T-helper 2 cell treated with Interferon-gamma antibody and Interleukin-4, amounts not matched to agents 5 μg/mL and 100 μg/mL, for 36 hours (primary cell): Measurements from ENCODE around the gene ADAMTS12.

Experiments
- DNase-seq: peaks from one replicate; pipeline ENCODE4 v3.0.0; 2021; ENCODE audit warnings: low spot score
- H3K27ac Mint-ChIP-seq: one replicate; pipeline ENCODE4 v1.8.0; 2021; ENCODE audit warnings: mild to moderate bottlenecking, mixed read lengths
- H3K27me3 Mint-ChIP-seq: one replicate; pipeline ENCODE4 v1.8.0; 2021; ENCODE audit warnings: low read depth, mixed read lengths
- H3K36me3 Mint-ChIP-seq: one replicate; pipeline ENCODE4 v1.8.0; 2021; ENCODE audit warnings: low read depth, mixed read lengths
- H3K4me1 Mint-ChIP-seq: one replicate; pipeline ENCODE4 v1.8.0; 2021; ENCODE audit warnings: low read depth, mixed read lengths
- H3K4me3 Mint-ChIP-seq: one replicate; pipeline ENCODE4 v1.8.0; 2022; ENCODE audit warnings: mild to moderate bottlenecking, moderate library complexity, mixed read lengths
- H3K9me3 Mint-ChIP-seq: one replicate; pipeline ENCODE4 v1.8.0; 2021; ENCODE audit warnings: mixed read lengths

ADAMTS12 gene

DNA sequence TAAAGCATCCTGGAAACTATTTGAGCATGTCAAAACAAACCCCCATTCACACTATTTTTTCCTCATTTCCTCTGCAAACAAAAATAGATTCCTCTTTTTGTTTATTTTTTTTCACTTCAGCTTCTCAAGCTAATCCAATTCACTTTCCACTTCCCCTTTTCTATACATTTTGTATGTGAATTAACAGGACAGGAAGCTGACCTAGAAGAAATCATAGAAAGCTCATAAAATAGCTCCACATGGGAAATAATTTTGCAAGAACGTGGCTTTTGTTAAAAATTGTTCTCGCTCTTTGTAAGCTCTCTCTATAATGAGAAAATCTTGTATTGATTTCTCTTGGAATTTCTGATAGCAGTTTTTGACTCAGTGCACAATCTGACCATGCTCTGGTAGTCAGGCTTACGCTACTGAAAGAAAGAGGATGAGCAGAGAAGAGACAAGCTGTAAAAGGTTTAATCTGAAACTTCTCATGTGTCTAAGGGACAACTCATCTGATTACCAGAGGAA, 215.8 kb downstream of the ADAMTS12 start:
- Mint-ChIP-seq H3K27ac (no peak overlapping the region), H3K9me3 (no peaks in the 10 kb centered on the region), H3K4me3 (no peak overlapping the region), H3K27me3 (no peaks in the 10 kb centered on the region), H3K4me1 (no peaks in the 10 kb centered on the region), H3K36me3 (no peaks in the 10 kb centered on the region)
- no peak for DNase-seq

GRCh38 chr5:33671700-33672291, 220.0 kb downstream of the ADAMTS12 start:
- Mint-ChIP-seq H3K9me3 (no peaks in the 10 kb centered on the region), H3K4me3 (no peak overlapping the region), H3K27me3 (no peaks in the 10 kb centered on the region), H3K4me1 (no peaks in the 10 kb centered on the region), H3K36me3 (no peaks in the 10 kb centered on the region), H3K27ac (no peak overlapping the region)
- no peak for DNase-seq

GRCh38 chr5:33662722-33663427, 228.9 kb downstream of the ADAMTS12 start:
- H3K36me3 Mint-ChIP-seq: no peaks in the 10 kb centered on the region

DNA sequence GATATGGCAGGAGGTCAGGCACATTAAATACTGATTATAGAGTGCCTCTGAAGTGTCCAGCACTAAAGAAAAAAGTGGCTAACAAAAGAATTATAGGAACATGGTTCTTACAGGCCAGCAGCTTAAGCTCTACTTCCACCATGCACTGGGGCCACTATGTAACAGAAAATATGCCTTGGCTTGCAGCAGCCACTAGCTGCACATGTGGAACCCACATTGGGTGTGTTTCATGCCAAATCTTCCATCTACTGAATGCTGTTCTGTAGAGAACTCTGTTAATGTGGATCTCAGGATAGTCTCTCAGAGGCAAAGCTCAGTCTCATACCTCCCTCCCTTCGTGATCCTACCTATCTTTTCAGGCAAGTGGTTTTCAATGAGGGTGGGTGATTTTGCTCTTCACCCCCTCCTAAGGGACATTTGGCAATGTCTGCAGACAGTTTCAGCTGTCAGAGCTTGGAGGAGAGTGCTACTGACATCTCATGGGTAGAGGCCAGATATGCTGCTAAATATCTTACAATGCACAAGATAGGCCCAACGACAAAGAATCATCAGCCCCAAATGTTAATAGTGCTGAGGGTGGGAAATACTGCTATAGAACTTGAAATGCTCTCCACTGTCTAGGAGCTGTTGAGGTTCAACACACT, 232.1 kb downstream of the ADAMTS12 start:
- Mint-ChIP-seq H3K36me3 (no peaks in the 10 kb centered on the region), H3K4me1 (no peaks in the 10 kb centered on the region), H3K9me3 (no peaks in the 10 kb centered on the region), H3K27ac (no peak overlapping the region), H3K27me3 (no peaks in the 10 kb centered on the region), H3K4me3 (no peak overlapping the region)
- no peak for DNase-seq

More at GRCh38 chr5:33662722-33663427, 228.9 kb downstream of the ADAMTS12 start:
- Mint-ChIP-seq H3K4me3 (no peak overlapping the region), H3K27me3 (no peaks in the 10 kb centered on the region), H3K9me3 (no peaks in the 10 kb centered on the region), H3K4me1 (no peaks in the 10 kb centered on the region), H3K27ac (no peak overlapping the region)
- DNase-seq: no peak

- Mint-ChIP-seq H3K36me3 (no peaks in the 10 kb centered on the region), H3K4me3 (no peak overlapping the region), H3K4me1 (no peaks in the 10 kb centered on the region), H3K9me3 (no peaks in the 10 kb centered on the region), H3K27me3 (no peaks in the 10 kb centered on the region), H3K27ac (no peak overlapping the region)
- no peak for DNase-seq
These were observed 233.9 kb downstream of the ADAMTS12 start for GRCh38 chr5:33657804-33658440.

DNA sequence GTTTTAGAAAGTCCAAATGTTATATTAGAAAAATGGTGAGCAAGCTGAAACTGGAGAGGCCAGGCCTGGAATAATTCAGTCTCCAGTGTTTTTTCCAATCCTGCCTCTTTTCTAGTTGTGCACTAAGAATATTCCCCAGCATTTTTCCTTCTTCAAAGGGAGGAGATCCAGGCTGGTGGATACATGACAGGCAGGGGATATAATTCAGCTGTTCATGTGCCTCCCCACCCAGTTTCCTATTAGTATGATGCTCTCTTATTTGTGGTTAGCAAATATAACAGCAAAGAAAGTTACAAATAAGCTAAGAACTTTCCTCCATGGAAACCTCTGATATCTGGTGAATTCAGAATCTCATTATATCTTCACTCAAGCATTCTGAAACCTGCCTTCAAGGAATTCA, 234.6 kb downstream of the ADAMTS12 start:
- no peak overlapping the region for H3K27ac Mint-ChIP-seq
- no peak for DNase-seq
- H3K36me3 Mint-ChIP-seq: no peaks in the 10 kb centered on the region
- no peak overlapping the region for H3K4me3 Mint-ChIP-seq
- H3K27me3 Mint-ChIP-seq: no peaks in the 10 kb centered on the region
- H3K9me3 Mint-ChIP-seq: no peaks in the 10 kb centered on the region
- no peaks in the 10 kb centered on the region for H3K4me1 Mint-ChIP-seq

GRCh38 chr5:33650911-33651310, 240.9 kb downstream of the ADAMTS12 start:
- H3K9me3 Mint-ChIP-seq: no peaks in the 10 kb centered on the region
- H3K27me3 Mint-ChIP-seq: no peaks in the 10 kb centered on the region
- DNase-seq: no peak
- H3K27ac Mint-ChIP-seq: no peak overlapping the region
- no peaks in the 10 kb centered on the region for H3K4me1 Mint-ChIP-seq
- H3K36me3 Mint-ChIP-seq: no peaks in the 10 kb centered on the region
- H3K4me3 Mint-ChIP-seq: no peak overlapping the region

GRCh38 chr5:33649549-33650482, 242.0 kb downstream of the ADAMTS12 start:
- H3K27ac Mint-ChIP-seq: no peak overlapping the region
- H3K27me3 Mint-ChIP-seq: no peaks in the 10 kb centered on the region
- no peak overlapping the region for H3K4me3 Mint-ChIP-seq
- H3K9me3 Mint-ChIP-seq: no peaks in the 10 kb centered on the region
- no peaks in the 10 kb centered on the region for H3K36me3 Mint-ChIP-seq
- H3K4me1 Mint-ChIP-seq: no peaks in the 10 kb centered on the region
- no peak for DNase-seq

DNA sequence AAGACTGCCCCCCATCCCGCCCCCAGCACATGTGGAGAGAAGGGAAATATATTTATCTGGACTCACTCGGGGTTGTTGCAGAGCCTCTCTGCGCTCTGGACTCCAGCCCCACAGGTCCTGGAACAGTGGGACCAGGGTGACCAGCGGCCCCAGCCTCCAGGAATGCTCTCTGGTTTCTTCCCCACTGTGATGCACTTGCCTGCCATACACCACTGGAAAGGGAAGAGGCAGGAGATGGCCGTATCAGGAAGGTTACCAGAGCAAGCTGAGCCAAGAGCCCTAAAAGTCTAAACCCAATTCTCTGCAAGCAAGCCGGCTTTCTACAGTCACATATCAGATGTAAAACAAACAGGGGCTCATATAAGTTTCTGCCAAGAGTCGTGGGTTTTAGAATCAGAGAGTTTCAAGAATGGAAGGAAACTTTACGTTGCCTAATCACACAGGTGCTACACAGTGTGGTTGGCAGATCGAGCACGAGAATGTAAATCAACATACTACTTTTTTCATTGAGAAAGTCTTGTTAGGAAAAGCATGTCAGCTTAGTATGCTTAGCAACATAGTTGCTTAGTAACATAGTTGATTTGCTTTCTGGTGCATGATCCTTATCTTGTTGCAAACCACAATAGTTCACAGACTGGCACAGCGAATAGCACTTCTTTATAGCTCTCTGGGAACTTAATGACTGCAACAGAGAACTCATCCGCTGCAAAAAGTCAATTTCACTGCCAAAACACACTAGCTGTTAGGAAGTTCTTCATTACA, 249.9 kb downstream of the ADAMTS12 start:
- DNase-seq: no peak
- Mint-ChIP-seq H3K27me3 (no peaks in the 10 kb centered on the region), H3K4me3 (no peak overlapping the region), H3K27ac (no peak overlapping the region), H3K36me3 (no peaks in the 10 kb centered on the region), H3K4me1 (peaks cover 7% of the 10 kb centered on the region), H3K9me3 (no peaks in the 10 kb centered on the region)

- Mint-ChIP-seq H3K27ac (no peak overlapping the region), H3K4me1 (peaks cover 7% of the 10 kb centered on the region), H3K4me3 (no peak overlapping the region), H3K27me3 (no peaks in the 10 kb centered on the region), H3K36me3 (no peaks in the 10 kb centered on the region), H3K9me3 (no peaks in the 10 kb centered on the region)
- no peak for DNase-seq
These were observed 252.3 kb downstream of the ADAMTS12 start for GRCh38 chr5:33639474-33639873.

DNA sequence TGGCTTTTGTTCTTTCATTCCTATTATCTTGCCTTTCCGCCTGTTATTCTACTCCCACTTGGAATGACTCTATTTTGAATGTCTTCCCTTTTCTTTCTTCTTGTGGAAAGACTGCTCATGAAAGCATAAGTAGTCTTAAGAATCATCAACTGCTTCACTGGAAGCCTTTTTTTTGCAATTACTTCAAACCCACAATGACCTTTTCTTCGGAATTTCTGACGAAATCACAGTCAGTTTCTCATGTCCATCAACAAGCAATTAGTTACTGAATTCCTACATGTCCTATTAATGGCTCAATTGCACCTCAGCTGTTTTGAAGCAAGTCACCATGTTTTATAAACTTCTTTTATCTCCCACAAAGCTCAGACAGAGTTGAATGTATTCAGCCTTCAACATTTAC, 254.8 kb downstream of the ADAMTS12 start:
- Mint-ChIP-seq H3K4me3 (no peak overlapping the region), H3K36me3 (no peaks in the 10 kb centered on the region), H3K9me3 (no peaks in the 10 kb centered on the region)

DNA sequence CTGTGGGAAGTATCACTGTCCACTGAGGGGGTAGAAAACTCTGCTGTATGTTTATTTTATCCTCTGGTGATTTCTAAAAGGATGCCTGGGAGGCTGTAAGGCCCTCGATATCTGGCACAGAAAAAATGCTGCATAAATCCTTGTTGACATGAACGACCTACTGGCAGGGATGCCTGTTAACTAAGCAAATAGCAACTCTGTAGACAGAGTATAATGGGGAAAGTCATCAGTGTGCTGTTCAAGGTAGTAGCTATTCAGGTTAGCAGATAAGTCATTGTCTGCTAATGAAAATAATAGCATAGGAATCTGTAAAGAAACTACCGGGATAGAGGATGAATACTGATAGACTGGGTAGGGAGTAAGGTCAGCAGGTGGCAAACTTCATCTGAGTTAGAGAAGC, 256.2 kb downstream of the ADAMTS12 start:
- no peak for DNase-seq
- Mint-ChIP-seq H3K4me1 (no peaks in the 10 kb centered on the region), H3K27ac (no peak overlapping the region), H3K9me3 (no peaks in the 10 kb centered on the region), H3K36me3 (no peaks in the 10 kb centered on the region), H3K4me3 (no peak overlapping the region), H3K27me3 (no peaks in the 10 kb centered on the region)

More for the DNA sequence above, 254.8 kb downstream of the ADAMTS12 start:
- Mint-ChIP-seq H3K27ac (no peak overlapping the region), H3K27me3 (no peaks in the 10 kb centered on the region), H3K4me1 (no peaks in the 10 kb centered on the region)
- no peak for DNase-seq

DNA sequence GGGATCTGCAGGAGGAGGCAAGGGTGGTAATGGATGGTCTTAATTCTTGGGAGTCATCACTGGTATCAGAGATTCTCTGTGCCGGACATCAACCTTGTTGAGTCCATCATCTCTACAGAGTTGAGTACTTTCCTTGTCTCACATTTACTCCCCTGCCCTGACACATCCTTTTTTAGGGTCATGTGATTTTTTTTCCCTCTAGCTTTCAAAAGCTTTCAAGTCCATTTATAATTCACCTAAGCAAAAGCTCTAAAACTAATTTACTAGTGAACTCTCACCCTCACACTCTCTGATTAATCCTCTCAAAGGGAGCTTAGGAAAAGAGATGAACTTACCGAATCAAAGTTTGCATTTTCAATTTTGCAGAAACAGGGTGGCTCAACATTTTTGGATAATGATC, 258.1 kb downstream of the ADAMTS12 start:
- Mint-ChIP-seq H3K27ac (no peak overlapping the region), H3K9me3 (no peaks in the 10 kb centered on the region), H3K4me1 (no peaks in the 10 kb centered on the region), H3K36me3 (no peaks in the 10 kb centered on the region), H3K27me3 (no peaks in the 10 kb centered on the region), H3K4me3 (no peak overlapping the region)
- no peak for DNase-seq
